NCI-H2196 (cell line): Measurements from ENCODE around the gene MXRA8.
"Not testable (repeated sequence)": the region's sequence is repeated elsewhere in the genome, so short reads cannot be mapped to it uniquely, and the experiment has no call there.

Experiments
- DNase-seq: peaks from one replicate; lab custom pipeline; 2025; ENCODE audit not compliant: unreplicated experiment; lab: John Stamatoyannopoulos, UW

Gene MXRA8, protein sequence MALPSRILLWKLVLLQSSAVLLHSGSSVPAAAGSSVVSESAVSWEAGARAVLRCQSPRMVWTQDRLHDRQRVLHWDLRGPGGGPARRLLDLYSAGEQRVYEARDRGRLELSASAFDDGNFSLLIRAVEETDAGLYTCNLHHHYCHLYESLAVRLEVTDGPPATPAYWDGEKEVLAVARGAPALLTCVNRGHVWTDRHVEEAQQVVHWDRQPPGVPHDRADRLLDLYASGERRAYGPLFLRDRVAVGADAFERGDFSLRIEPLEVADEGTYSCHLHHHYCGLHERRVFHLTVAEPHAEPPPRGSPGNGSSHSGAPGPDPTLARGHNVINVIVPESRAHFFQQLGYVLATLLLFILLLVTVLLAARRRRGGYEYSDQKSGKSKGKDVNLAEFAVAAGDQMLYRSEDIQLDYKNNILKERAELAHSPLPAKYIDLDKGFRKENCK

DNA sequence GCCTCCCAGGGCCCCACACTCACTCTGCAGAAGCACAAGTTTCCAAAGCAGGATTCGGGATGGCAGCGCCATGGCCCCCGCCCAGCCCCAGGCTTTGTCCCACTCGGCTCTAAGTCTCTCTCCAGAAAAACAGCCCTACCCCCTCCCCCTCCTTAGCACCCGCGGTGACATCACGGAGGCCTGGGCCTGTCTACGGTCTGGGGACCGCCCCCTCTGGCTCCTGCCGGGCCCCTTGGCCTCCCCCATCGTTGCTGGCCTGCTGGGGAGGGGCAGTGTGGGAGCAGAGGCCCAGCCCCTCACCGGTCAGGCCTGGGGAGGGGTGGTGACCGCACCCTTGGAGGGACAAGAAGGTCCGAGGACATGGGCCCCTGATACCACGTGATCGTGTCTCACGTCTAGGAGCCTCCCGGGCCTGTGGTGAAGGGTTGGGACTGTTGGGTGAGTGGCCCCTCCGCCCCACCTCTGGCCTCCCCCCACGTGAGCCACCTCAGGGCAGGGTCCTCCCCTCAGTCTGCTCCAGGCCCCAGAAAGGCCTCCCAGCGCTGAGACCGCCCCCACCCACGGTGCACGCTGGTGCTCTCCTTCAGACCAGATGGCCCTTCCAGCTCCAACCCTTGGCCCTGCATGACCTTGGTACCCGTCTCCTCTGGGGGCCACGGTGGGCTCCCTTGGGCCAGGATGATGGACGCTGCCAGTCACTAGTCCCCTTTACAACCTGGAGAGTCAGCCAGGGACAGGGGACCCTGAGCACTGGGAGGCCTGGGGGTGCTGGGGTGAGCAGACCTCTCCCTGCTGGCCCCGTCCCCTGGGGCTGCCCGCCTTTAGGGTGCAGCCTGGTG lies at the start of gene MXRA8:
MXRA8 (minus strand) TSS at position 123 of the 839 bp plus-strand sequence; CDS start at position 72, 51 bp downstream.
- no peak for DNase-seq

DNA sequence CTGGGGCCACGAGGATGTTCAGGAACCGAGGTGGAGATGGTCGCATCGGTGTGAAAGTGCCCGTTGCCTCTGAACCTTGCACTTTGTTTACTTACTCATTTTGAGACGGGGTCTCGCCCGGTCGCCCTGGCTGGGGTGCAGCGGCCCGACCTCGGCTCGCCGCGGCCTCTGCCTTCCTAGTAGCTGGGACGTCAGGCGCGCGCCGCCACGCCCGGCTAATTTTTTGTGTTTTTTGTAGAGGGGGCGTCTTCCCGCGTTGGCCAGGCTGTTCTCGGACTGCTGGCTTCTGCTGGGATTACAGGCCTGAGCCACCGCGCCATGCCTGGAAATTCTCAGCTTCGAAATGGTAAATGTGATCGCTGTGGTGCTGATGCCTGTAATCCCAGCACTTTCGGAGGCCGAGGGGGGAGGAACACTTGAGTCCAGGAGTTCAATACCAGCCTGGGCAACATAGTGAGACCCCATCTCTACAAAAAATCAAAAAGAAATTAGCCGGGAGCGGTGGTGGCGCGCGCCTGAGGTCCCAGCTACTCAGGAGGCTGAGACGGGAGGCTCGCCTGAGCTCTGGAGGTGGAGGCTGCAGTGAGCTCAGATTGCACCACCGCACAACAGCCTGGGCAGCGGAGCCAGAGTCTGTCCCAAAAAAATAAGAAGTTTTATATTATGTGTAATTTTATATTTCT lies 49.4 kb upstream of the MXRA8 start:
- DNase-seq = no peak

DNA sequence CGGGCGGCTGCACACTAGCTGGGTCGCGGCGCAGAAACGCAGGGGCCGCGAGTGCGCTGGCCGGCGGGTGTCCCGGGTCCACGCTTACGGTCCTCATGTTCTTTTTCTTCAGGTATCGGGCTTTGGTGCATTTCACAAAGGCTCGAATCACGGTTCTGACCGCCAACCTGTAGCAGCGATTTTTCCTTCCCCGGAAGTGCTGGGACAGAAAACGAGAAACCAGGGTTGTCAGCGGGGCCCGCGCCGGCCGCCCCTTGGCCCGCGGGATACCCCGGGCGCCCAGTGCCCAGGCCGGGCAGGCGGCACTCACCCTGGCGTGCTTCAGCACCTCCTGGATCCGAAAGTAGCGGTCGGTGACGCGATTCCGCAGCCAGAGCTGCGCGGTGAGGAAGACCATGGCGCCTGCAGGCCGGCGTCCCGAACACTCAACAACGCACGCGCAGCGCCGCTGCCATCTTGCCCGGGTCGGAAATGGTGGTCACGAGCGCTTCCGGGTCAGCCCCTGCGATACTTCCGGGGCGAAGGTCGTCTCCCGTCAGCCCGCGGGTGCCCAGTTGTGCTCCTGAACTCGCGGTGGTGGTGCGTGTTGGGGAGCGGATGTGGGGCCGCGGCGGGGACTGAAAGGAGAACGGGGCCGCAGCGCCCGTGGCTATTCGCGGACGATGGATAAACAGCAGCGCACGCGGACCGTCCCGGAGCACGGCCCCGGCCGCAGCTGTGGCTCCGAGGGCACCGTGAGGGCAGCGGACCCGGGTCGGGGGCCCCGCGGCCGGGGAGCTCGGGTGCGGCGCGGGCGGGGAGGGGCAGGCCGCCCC lies 48.7 kb upstream of the MXRA8 start, which contains the start of gene MRPL20:
MRPL20 (minus strand) TSS at position 473 of the 815 bp plus-strand sequence; CDS start at position 397, 76 bp downstream.
- peak; percentile 95 for DNase-seq

DNA sequence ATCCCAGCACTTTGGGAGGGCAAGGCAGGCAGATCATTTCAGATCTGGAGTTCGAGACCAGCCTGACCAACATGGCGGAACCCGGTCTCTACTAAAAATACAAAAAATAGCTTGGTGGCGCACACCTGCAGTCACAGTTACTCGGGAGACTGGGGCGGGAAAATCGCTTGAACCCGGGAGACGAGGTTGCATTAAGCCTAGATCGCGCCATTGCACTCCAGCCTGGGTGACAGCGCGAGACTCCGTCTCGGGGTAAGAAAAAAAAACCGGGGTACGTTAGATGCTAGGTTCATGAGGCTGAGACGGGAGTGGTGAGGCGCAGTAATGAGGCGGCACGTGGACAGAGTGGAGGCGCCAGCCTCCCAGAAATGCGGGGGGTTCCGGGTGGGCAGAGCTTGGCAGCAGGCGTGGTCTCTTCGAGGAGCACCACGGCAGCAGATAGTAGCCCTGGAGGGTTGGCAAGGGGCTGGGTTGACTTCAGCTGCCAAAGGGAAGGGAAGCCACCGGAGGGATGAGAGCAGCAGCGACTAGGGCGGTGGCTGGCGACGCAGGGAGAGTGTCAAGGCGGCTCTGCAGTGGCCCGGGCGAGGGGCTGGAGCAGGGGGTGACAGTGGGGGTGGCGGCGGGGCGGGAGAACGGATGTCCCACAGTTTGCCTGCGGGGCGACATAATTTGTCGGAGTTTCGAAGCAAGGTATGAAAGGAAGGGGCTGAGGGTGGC lies 47.9 kb upstream of the MXRA8 start:
- DNase-seq = no peak

DNA sequence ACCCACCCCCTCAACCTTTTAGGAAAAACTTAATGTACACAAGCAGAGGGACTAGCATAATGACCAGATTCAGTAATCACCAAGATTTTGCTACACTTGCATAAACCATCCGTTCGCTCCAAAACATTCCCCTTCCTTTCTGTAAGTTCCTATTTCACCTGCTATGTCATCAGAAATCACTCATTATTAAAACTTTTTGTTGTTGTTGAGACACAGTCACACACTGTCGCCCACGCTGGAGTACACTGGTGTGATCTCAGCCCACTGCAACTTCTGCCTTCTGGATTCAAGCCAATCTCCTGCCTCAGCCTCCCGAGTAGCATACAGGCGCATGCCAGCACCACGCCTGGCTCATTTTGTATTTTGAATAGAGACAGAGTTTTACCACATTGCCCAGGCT lies 45.3 kb upstream of the MXRA8 start:
- DNase-seq = no peak

DNA sequence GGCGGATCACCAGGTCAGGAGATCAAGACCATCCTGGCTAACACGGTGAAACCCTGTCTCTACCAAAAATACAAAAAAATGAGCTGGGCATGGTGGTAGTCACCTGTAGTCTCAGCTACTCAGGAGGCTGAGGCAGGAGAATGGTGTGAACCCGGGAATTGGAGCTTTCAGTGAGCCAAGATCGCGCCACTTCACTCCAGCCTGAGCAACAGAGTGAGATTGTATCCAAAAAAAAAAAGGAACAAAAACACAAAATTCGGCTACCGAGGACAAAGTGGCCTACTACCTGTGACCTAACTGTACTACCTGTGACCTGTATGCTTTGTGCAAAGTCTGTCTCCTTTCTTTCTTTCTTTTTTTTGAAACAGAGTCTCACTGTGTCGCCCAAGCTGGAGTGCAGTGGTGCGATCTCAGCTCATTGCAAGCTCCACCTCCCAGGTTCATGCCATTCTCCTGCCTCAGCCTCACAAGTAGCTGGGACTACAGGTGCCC lies 44.6 kb upstream of the MXRA8 start:
- not testable (repeated sequence) for DNase-seq

DNA sequence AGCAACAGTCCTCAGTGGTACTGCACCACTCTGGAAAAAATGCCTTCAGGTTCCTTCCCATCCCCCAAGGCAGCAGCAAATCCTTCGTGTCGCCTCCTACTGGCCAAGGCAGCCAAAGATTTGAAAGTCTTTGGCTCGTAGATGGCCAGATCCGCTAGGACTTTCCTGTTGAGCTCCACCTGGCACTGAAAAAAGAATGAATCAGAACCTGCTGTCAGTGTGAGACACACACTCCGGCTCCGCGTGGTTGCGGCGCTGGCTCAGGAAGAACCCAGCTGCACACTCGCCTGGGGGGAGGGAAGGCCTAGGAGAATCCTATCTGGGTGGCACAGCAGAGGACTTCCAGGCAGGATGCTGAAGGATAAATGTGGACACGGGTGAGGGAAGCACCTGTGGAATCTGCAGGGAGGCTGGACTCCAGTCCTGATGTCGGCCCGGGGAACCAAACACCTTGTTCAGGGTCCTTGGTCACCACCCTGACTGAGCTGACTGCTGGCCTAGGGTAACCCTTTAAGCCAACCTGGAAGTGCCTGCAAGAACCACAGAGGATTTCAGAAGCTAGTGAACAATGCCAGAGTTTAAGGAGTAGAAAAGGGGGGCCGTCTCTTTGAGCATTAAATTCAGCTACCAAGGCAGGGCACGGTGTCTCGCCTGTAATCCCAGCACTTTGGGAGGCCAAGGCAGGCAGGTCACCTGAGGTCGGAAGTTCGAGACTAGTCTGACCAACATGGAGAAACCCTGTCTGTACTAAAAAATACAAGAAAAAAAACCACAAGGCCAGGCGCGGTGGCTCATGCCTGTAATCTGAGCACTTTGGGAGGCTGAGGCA lies 43.9 kb upstream of the MXRA8 start:
- peak; percentile 61 for DNase-seq

DNA sequence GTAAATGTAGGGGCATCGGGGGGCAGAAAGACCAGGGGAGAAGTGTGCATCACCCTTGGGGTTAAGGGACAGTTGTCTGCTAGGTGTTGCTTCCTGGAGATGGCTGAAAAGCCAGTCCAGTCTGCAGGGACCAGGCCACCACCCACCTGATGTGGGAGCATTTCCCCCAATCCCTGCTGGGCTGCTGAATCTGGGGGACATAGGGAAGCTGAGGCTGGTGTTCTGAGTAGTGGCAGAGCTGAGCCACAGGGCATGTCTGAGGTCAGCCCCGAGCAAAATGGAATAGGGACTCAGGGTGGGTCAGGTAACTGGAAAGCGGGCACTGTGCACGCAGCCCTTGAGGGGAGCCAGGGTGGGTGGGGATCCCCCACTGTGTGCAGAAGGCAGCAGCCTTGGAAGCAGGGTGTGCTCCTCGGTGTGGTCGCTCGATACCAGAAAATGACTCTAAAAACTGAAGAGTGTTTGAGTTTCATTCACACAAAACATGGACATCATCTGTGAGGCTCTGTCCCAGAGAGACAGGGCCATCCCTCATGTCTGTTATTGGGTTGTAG lies 43.2 kb upstream of the MXRA8 start:
- DNase-seq = no peak

DNA sequence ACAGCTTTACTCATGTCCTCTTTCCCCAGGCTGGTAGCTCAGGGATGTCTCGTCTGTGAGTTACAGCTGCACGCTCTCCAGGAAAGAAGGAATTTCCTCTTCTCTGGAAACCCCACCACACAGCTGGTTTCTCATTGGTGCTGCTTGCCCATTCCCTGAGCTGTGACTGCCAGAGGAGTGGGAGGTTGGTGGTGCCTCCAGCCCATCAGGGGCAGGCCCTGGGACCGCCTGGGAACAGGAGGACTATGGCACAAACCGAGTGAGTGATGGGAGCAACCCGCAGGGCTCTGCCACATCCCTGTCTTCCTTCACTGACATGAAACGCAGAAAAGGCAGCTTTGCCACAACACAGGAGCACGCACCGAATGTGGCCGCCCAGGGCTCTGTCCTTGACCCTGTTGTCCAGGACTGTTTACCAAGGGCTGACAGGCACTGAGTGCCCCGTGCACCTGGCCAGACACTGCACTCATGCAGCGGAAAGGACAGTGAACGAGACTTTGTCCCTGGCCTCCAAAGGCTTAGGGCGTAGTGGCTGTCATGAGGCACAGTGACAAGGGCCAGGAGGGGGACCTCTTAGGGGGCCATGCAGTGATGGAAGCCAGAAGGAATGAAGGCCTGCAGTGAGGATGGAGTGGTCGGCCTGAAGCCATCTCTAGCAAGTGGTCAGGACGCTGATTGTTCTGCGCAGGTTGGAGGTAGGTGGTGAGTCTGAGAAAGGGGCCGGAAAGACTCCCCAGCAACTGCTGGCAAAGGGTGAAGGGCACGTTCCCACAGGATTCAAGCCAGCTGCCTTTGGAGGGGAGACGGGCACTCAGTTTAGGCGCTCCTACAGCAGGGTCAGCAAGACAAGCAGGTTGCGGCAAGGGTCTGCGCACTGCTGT lies 42.5 kb upstream of the MXRA8 start:
- DNase-seq = no peak

DNA sequence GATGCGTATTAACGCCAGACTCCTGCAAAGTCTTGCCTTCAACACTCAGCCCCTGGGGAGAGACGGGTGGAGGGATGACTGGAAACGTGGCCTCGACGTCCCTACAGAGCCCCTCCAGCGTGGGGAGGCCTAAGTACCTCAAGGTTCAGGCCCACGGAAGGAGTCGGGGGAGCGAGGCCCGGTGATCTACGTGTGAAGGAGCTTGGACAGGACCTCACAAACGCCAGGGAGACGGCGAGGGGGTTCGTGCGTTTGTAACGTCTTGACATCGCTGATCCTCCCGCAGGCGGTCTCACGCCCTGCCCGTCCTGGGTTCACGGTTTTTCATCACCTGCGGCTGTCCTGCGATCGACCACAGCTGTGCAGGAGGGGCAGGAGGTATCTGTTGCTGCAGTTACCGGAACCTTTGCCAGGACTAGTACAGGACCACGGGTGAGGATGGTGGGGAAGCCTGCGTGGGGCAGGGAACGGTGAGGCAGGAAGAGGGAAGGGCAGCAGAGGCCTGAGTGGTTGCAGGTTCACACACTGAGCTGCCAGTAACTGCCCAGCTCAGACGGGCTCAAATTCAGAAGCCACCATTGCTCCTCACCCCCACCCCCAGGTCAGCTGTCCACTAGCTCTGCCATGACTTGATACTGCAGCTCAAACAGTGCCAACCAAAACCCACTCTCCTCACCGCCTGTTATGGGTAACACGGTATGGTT lies 41.7 kb upstream of the MXRA8 start:
- no peak for DNase-seq

DNA sequence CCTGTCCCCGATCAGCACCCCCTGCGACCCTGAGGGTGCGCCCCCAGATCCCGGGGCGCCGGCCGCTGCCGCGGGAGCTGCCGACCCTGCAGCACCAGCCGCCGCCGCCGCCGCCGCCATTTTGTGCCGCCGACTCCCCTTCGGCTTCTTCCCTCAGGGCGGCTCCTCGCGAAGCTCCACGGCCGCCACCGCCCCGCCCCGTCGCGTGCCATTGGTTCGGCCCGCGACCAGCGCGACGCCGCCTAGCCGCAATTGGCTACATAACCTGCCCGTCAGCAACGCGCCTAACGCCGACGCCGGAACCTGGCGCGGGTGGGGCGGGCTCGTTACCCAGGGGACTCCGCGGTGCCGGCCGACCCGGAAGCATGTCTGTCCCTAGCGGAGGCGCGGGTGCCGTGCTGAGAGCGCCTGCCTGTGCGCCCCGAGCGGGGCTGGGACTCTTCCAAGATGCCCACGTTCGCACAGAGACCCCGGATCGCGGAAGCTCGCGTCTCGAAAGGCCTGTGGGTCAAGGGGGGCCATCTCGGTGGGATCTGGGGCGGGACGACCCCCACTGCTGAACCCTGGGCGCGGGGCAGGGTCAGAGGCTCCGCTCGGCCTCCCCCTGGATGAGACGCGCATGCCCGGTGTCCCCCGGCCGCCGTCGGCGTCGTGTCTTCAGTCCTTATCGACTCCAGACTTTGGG lies 41.0 kb upstream of the MXRA8 start, which contains the start of gene CCNL2:
CCNL2 (minus strand) TSS at position 149 of the 685 bp plus-strand sequence; CDS start at position 120, 29 bp downstream.
- DNase-seq = peak; percentile 99

DNA sequence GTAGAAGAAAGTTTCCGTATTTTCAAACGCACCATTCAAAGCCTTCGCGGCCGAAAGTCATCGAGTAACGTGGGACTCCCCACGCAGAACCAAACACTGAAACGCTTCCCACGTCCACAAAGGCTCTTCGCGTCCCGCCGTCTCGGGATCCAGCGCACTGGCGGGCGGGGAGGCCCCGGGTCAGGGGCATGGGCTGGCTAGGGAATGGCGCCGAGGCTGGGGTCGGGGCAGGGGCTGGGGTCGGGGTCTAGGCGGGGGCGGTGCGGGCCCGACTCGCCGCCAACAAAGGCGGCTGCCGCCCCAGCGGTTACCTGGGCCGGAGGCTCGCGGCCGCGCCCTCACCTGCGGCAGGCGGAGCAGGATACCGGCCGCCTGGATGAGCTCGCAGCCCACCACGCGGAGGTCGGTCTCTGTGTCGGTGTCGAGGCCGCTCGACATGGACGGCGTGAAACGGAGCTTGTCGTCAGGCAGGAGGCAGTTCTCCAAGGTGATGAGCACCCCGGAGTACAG lies 40.4 kb upstream of the MXRA8 start:
- no peak for DNase-seq

DNA sequence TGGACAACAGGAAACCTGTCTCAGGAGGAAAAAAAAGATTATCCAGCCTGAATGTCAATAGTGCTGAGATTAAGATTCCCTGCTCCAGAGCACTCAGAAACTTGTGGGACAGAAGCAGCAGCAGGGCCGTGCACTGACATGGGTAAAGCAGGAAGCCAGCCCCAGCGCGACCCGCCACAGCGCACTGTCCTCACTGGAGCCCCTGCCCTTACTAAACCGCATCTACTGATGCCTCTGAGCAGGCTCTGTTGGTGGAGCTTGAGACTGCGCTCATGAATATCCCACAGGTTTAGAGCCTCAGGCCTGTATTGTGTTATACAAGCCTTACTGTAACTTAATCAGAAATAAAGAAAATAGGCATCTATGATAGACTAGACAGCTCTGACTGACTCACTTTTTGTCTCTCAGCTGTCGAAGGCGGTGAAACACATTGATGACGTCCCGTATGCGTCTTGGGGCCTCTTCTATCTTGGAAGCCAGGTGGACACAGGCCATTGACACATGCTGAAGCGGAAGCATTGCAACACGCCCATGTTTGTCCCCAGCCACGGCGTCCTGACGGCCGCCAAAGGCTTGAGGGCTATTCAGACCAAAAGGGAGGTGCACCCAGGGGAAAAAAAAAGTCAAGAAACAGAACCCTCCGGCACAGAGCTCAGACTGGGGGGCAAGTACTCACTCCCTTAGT lies 39.6 kb upstream of the MXRA8 start:
- DNase-seq = no peak

DNA sequence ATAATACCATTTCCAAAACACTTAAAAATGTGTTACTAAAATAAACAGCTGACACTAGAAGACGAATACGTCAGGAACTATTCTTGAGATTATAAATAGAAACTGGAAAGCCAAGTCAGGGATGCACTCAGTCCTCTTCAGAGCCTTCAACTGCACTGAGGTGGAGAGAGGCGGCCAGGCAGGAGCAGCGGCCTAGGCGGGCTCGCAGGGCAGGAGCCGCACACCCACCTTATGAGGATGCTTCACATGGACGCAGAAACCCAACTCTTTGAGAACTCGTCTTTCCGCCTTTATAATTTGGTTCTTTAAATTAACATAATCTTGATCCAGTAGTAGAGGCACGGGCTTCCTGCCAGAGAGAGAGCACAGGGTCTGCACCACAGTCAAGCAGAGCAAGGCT lies 36.8 kb upstream of the MXRA8 start:
- DNase-seq = no peak

DNA sequence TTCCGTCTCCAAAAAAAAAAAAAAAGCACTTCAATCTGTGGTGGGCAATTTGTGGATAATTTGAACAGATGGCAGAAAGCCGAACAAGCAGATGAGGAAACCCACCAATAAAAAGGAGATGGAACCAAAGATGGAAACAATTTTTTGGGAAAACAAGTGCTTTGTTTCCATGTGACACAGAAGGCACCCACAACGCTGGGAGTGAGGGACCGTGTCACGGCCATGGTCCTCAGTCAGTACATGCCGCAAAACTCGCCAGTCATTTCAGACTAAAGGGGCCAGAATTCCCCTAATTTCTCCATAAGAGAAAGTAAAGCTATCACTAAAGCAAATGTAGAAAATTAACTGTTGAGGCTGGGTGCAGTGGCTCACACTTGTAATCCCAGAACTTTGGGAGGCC lies 35.8 kb upstream of the MXRA8 start:
- no peak for DNase-seq
